HUES48 (cell line): ENCODE results near the gene ANKS1B.

Source experiments
- H3K27ac ChIP-seq: one replicate; pipeline ENCODE4 v1.7.0; 2013; ENCODE audit warnings: low read depth, low read length, inconsistent platforms
- H3K27me3 ChIP-seq: 2 replicates; pipeline ENCODE4 v1.6.1; 2013; ENCODE audit warnings: mild to moderate bottlenecking, low read length; ENCODE audit not compliant: control insufficient read depth, insufficient read depth
- H3K36me3 ChIP-seq: 2 replicates; pipeline ENCODE4 v1.6.1; 2013; ENCODE audit warnings: low read length; ENCODE audit not compliant: control insufficient read depth, insufficient read depth
- H3K4me1 ChIP-seq: 2 replicates; pipeline ENCODE4 v1.6.1; 2013; ENCODE audit warnings: mild to moderate bottlenecking, low read length; ENCODE audit not compliant: control insufficient read depth, insufficient read depth
- H3K4me3 ChIP-seq: 2 replicates; pipeline ENCODE4 v1.5.1; 2013; ENCODE audit warnings: mild to moderate bottlenecking, low read depth, low read length
- H3K9ac ChIP-seq: 2 replicates; pipeline ENCODE4 v1.6.1; 2013; ENCODE audit warnings: mild to moderate bottlenecking, low read depth, low read length, moderate library complexity
- H3K9me3 ChIP-seq: 2 replicates; pipeline ENCODE4 v1.6.1; 2013; ENCODE audit warnings: low read length; ENCODE audit not compliant: control insufficient read depth, insufficient read depth

The ANKS1B gene

GRCh38 chr12:99861731-99862130 lies 123.0 kb downstream of the ANKS1B start:
- no peaks in the 10 kb centered on the region for H3K27me3 ChIP-seq
- no peak overlapping the region for H3K9ac ChIP-seq
- H3K27ac ChIP-seq = no peak overlapping the region
- no peak overlapping the region for H3K4me3 ChIP-seq
- H3K4me1 ChIP-seq = 0 out of 2 replicates have a peak, but pooled peaks cover 3% of the 10 kb centered on the region
- H3K9me3 ChIP-seq = no peaks in the 10 kb centered on the region
- H3K36me3 ChIP-seq = no peaks in the 10 kb centered on the region

DNA sequence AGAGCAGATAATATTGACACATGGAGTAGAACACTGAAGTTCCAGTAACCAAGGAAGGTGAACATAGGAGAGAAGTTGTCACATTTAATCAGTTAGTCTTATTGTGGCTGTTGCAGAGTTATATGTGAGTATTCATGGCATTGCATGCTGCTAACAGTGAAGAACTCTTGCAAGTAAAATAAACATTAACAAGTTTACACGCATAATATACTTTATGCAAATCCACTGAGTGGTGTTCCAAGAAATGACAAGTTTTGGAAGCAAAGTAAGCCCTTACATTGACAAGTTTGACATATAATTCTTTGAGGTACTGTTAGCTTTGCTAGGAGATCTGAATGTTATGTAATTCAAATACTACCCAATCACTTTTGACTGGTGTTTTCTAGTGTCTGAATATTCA lies 125.6 kb downstream of the ANKS1B start:
- Histone ChIP-seq H3K27me3 (no peaks in the 10 kb centered on the region), H3K9me3 (no peaks in the 10 kb centered on the region), H3K4me3 (no peak overlapping the region), H3K4me1 (0 out of 2 replicates have a peak, but pooled peaks cover 3% of the 10 kb centered on the region), H3K9ac (no peak overlapping the region), H3K27ac (no peak overlapping the region), H3K36me3 (no peaks in the 10 kb centered on the region)

GRCh38 chr12:99852666-99853065 lies 132.1 kb downstream of the ANKS1B start:
- Histone ChIP-seq H3K4me3 (no peak overlapping the region), H3K27me3 (no peaks in the 10 kb centered on the region), H3K36me3 (no peaks in the 10 kb centered on the region), H3K27ac (no peak overlapping the region), H3K4me1 (no peaks in the 10 kb centered on the region), H3K9ac (no peak overlapping the region), H3K9me3 (no peaks in the 10 kb centered on the region)

DNA sequence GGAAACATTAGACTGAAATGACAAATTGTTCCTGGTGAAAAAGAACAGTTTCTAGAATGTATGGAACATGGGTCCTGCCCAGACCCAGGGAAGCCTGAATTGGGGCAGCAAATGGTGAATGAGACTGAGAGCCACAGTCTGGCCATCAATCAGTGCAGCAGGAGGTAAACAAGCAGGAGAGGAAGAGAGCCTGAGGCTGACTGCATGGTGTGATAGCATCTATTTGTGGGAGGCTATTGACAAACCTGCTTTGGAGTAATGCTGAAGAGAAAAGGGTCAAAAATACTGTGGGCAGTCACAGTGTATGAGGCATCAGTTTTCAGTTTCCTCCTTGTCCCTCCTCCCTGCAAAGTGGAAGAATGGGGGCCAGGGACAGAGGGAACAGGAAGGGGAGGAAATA lies 136.8 kb downstream of the ANKS1B start:
- no peak overlapping the region for H3K9ac ChIP-seq
- no peaks in the 10 kb centered on the region for H3K9me3 ChIP-seq
- H3K4me3 ChIP-seq = no peak overlapping the region
- no peaks in the 10 kb centered on the region for H3K27me3 ChIP-seq
- no peak overlapping the region for H3K27ac ChIP-seq
- no peaks in the 10 kb centered on the region for H3K4me1 ChIP-seq
- H3K36me3 ChIP-seq = no peaks in the 10 kb centered on the region

- H3K27me3 ChIP-seq = no peaks in the 10 kb centered on the region
- H3K9me3 ChIP-seq = no peaks in the 10 kb centered on the region
- H3K36me3 ChIP-seq = no peaks in the 10 kb centered on the region
- H3K4me1 ChIP-seq = no peaks in the 10 kb centered on the region
- no peak overlapping the region for H3K9ac ChIP-seq
- no peak overlapping the region for H3K27ac ChIP-seq
- H3K4me3 ChIP-seq = no peak overlapping the region
Measured at GRCh38 chr12:99834710-99835109, 150.0 kb downstream of the ANKS1B start.

DNA sequence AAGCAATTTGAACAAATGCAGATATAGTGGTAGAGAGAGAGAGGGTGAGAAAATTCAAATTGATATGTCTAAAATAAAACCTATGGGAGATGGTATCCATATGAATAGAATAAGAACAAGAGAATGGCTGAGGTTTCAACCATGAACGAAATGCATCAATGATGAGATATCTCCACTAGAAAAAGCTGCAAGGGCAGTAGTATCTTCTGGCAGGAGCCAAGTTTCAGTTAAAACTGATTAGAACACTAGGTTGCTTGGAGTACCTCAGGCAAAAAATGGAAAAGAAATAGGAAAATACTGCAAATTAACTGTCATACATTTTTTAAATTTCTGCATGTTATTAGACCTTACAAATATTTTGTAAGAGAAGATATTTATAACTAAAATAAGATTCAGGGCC lies 151.3 kb downstream of the ANKS1B start:
- H3K9me3 ChIP-seq = no peaks in the 10 kb centered on the region
- no peak overlapping the region for H3K27ac ChIP-seq
- no peak overlapping the region for H3K4me3 ChIP-seq

GRCh38 chr12:99824900-99825542 lies 159.7 kb downstream of the ANKS1B start:
- Histone ChIP-seq H3K36me3 (no peaks in the 10 kb centered on the region), H3K27me3 (no peaks in the 10 kb centered on the region), H3K4me3 (no peak overlapping the region), H3K27ac (no peak overlapping the region), H3K9ac (no peak overlapping the region), H3K9me3 (no peaks in the 10 kb centered on the region), H3K4me1 (no peaks in the 10 kb centered on the region)

More for the DNA sequence above, 151.3 kb downstream of the ANKS1B start:
- Histone ChIP-seq H3K36me3 (no peaks in the 10 kb centered on the region), H3K4me1 (no peaks in the 10 kb centered on the region), H3K9ac (no peak overlapping the region), H3K27me3 (no peaks in the 10 kb centered on the region)

GRCh38 chr12:99822273-99822672 lies 162.5 kb downstream of the ANKS1B start:
- Histone ChIP-seq H3K4me1 (no peaks in the 10 kb centered on the region), H3K36me3 (no peaks in the 10 kb centered on the region), H3K9me3 (no peaks in the 10 kb centered on the region), H3K9ac (no peak overlapping the region), H3K4me3 (no peak overlapping the region), H3K27ac (no peak overlapping the region), H3K27me3 (no peaks in the 10 kb centered on the region)

- no peaks in the 10 kb centered on the region for H3K36me3 ChIP-seq
- H3K4me3 ChIP-seq = no peak overlapping the region
- no peak overlapping the region for H3K9ac ChIP-seq
- H3K27ac ChIP-seq = no peak overlapping the region
- no peaks in the 10 kb centered on the region for H3K27me3 ChIP-seq
- H3K9me3 ChIP-seq = no peaks in the 10 kb centered on the region
- H3K4me1 ChIP-seq = peaks cover 3% of the 10 kb centered on the region; the same call in 1 of the 2 replicates
Measured at GRCh38 chr12:99810718-99811593, 173.8 kb downstream of the ANKS1B start.

DNA sequence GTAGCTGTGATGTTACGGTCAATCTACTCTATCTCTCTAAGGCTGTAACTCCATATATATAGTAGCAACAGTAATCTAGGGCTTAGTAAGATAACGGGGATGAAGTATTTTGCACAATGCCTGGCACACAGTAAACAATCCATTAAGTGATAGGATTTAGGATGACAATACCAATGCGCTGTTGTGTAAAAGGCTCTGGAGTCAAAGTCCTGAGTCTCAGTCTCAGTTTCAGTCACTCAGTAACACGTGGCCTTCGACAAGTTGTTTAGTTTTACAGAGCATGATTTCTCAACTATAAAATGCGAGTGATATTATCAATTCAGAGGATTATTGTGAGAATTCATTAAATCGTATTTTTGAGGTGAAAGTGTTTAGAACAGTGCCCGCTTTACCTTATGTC lies 174.8 kb downstream of the ANKS1B start:
- Histone ChIP-seq H3K9ac (no peak overlapping the region), H3K36me3 (no peaks in the 10 kb centered on the region), H3K4me3 (no peak overlapping the region), H3K27ac (no peak overlapping the region), H3K4me1 (peaks cover 3% of the 10 kb centered on the region; the same call in 1 of the 2 replicates), H3K9me3 (no peaks in the 10 kb centered on the region), H3K27me3 (no peaks in the 10 kb centered on the region)

- H3K36me3 ChIP-seq = no peaks in the 10 kb centered on the region
- H3K4me1 ChIP-seq = peaks cover 3% of the 10 kb centered on the region; the same call in 1 of the 2 replicates
- no peaks in the 10 kb centered on the region for H3K9me3 ChIP-seq
- H3K9ac ChIP-seq = no peak overlapping the region
- H3K4me3 ChIP-seq = no peak overlapping the region
- H3K27ac ChIP-seq = no peak overlapping the region
- H3K27me3 ChIP-seq = no peaks in the 10 kb centered on the region
Measured at GRCh38 chr12:99806304-99806703, 178.4 kb downstream of the ANKS1B start.
